Breast epithelium (tissue), 4 donors: ENCODE results near the gene SLC34A1. TPM values are rescaled to one million over a fixed set of nuclear protein-coding genes. Genes with fewer than 3 reads are reported as not detected.

Source experiments
- DNase-seq, 2 donors: peaks; one replicate each; pipeline ENCODE4 v3.0.0-alpha.2; 2019; ENCODE audit warnings: low spot score in 2 of 2
- H3K27ac ChIP-seq, 2 donors: fragments of 200-600 bp; sonication (generic) in 1 of 2; one replicate each; pipeline ENCODE4 v1.5.1; 2016 to 2019; ENCODE audit warnings: mild to moderate bottlenecking in 1 of 2
- H3K27me3 ChIP-seq, 2 donors: fragments of 200-600 bp; sonication (generic) in 1 of 2; one replicate each; pipeline versions ENCODE4 v1.5.1 to v1.6.0; 2017 to 2019; ENCODE audit warnings: control low read depth in 1 of 2, mild to moderate bottlenecking in 1 of 2
- H3K36me3 ChIP-seq: fragments of 200-600 bp; one replicate; pipeline ENCODE4 v1.5.1; 2019
- H3K4me1 ChIP-seq, 2 donors: fragments of 200-600 bp; sonication (generic); one replicate each; pipeline ENCODE4 v1.5.1; 2016 to 2019; ENCODE audit warnings: control low read depth in 1 of 2
- H3K4me3 ChIP-seq, 3 donors: fragments of 200-600 bp; sonication (generic); 1 replicate in 2 of 3; 2 replicates in 1 of 3; pipeline ENCODE4 v1.5.1; 2016 to 2019; ENCODE audit warnings: mild to moderate bottlenecking in 3 of 3, moderate library complexity in 2 of 3
- H3K9me3 ChIP-seq, 2 donors: fragments of 200-600 bp; sonication (generic) in 1 of 2; one replicate each; pipeline ENCODE4 v1.5.1; 2016 to 2019; ENCODE audit warnings: control low read depth in 1 of 2
- CTCF ChIP-seq, 3 donors: fragments of 450-650 bp; IDR thresholded peaks; one replicate each; pipeline ENCODE4 v1.5.1; 2016 to 2017; ENCODE audit warnings: antibody characterized with exemption in 3 of 3, mild to moderate bottlenecking in 3 of 3, moderate library complexity in 3 of 3
- POLR2A ChIP-seq: fragments of 450-650 bp; IDR thresholded peaks from one replicate; pipeline ENCODE4 v1.6.1; 2016; ENCODE audit warnings: antibody characterized with exemption, mild to moderate bottlenecking, moderate library complexity
- POLR2AphosphoS5 ChIP-seq, 3 donors: sonication (generic); formaldehyde crosslinking; IDR thresholded peaks; one replicate each; pipeline ENCODE4 v1.6.1; 2017; ENCODE audit warnings: antibody characterized with exemption in 3 of 3
- intact Hi-C: fragments of 100-400 bp; cut with DNase I; formaldehyde crosslinking; loops from one replicate; pipeline ENCODE4 v1.15.1; 2023; ENCODE audit warnings: low total_unique reads
- total RNA-seq, 3 donors: library from RNA; depleted of rRNA; stranded (reverse); fragments of >200 nt; gene quantifications; one replicate each; pipeline ENCODE4 v1.1.0, GENCODE V29; 2016

Gene SLC34A1
- total RNA-seq, 3 donors from 2014 or later: not detected

- no peak for DNase-seq
- H3K27me3 ChIP-seq: no peaks in the 10 kb centered on the region
- intact Hi-C loops: no loop called here
- TF ChIP-seq CTCF (IDR thresholded peaks at IDR 0.05): no peak
- TF ChIP-seq POLR2AphosphoS5 (IDR thresholded peaks at IDR 0.05): no peak
- no peak for TF ChIP-seq POLR2A
- no peaks in the 10 kb centered on the region for H3K36me3 ChIP-seq
- no peak overlapping the region for H3K27ac ChIP-seq
- H3K4me3 ChIP-seq: no peak overlapping the region
- H3K4me1 ChIP-seq: peaks cover 0 to 9% of the 10 kb centered on the region in 2 donors
- H3K9me3 ChIP-seq: no peaks in the 10 kb centered on the region
These were observed 48.8 kb downstream of the SLC34A1 start for GRCh38 chr5:177432839-177433657.

- Histone ChIP-seq H3K27ac (no peak overlapping the region), H3K4me3 (no peak overlapping the region), H3K9me3 (no peaks in the 10 kb centered on the region), H3K4me1 (peaks cover 0 to 5% of the 10 kb centered on the region in 2 donors), H3K27me3 (no peaks in the 10 kb centered on the region), H3K36me3 (no peaks in the 10 kb centered on the region)
- DNase-seq: no peak
- TF ChIP-seq POLR2AphosphoS5 (IDR thresholded peaks at IDR 0.05): no peak
- no peak for TF ChIP-seq POLR2A
- no peak for TF ChIP-seq CTCF (IDR thresholded peaks at IDR 0.05)
- intact Hi-C loops: no loop called here
These were observed 49.5 kb downstream of the SLC34A1 start for GRCh38 chr5:177433658-177434217.

GRCh38 chr5:177434437-177434836 lies 50.2 kb downstream of the SLC34A1 start:
- Histone ChIP-seq H3K27ac (no peak overlapping the region), H3K4me1 (peaks cover 0 to 5% of the 10 kb centered on the region in 2 donors), H3K9me3 (no peaks in the 10 kb centered on the region), H3K4me3 (no peak overlapping the region), H3K27me3 (no peaks in the 10 kb centered on the region), H3K36me3 (no peaks in the 10 kb centered on the region)
- intact Hi-C loops: no loop called here
- TF ChIP-seq POLR2AphosphoS5 (IDR thresholded peaks at IDR 0.05) (no peak), CTCF (IDR thresholded peaks at IDR 0.05) (no peak), POLR2A (no peak)
- DNase-seq: no peak

GRCh38 chr5:177434942-177435738 lies 50.9 kb downstream of the SLC34A1 start:
- intact Hi-C loops: no loop called here
- DNase-seq: no peak
- TF ChIP-seq POLR2A: no peak
- no peak for TF ChIP-seq POLR2AphosphoS5 (IDR thresholded peaks at IDR 0.05)
- no peak for TF ChIP-seq CTCF (IDR thresholded peaks at IDR 0.05)
- peaks cover 0 to 5% of the 10 kb centered on the region in 2 donors for H3K4me1 ChIP-seq
- no peak overlapping the region for H3K4me3 ChIP-seq
- H3K27ac ChIP-seq: no peak overlapping the region
- no peaks in the 10 kb centered on the region for H3K36me3 ChIP-seq
- no peaks in the 10 kb centered on the region for H3K9me3 ChIP-seq
- no peaks in the 10 kb centered on the region for H3K27me3 ChIP-seq
